ENCODE results near the gene TRAF4. TPM values are rescaled to one million over a fixed set of nuclear protein-coding genes. Genes with fewer than 3 reads are reported as not detected.
"Not testable (repeated sequence)": the region's sequence is repeated elsewhere in the genome, so short reads cannot be mapped to it uniquely, and the experiment has no call there.

TRAF4 gene
- total RNA-seq, 1 experiment from 2014 or later = 268 TPM

DNA sequence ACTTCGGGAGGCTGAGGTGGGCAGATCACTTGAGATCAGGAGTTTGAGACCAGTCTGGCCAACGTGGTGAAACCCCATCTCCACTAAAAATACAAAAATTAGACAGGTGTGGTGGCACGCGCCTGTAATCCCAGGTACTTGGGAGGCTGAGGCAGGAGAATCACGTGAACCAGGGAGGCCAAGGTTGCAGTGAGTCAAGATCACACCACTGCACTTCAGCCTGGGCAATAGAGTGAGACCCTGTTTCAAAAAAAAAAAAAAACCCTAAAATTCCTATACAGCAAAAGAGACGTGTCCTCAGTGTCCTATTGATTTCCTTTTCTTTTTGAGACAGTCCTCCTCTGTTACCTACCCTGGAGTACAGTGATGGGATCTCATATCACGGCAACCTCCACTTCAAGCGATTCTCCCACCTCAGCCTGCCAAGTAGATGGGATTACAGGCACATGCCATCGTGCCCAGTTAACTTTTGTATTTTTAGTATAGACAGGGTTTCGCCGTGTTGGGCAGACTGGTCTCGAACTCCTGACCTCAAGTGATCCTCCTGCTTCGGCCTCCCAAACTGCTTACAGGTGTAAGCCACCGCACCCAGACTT, 51.1 kb downstream of the TRAF4 start:
- H3K4me3 Mint-ChIP-seq; ATAC-seq; POLR2A ChIA-PET; H3K4me1 Mint-ChIP-seq; H3K9me3 Mint-ChIP-seq; H3K27me3 Mint-ChIP-seq (ENCODE audit: low read depth); DNase-seq (ENCODE audit: low spot score): not testable (repeated sequence)
- CTCF ChIA-PET = interaction anchor here (0.6 kb wide), 1 partner anchor 34 kb away, joined by 3 read pairs; no protein-coding TSS in a partner anchor
- peak overlapping the region; percentile 57; the same call in 1 of the 2 replicates for H3K27ac Mint-ChIP-seq
- peak; percentile 44; the same call in 1 of the 2 replicates for TF ChIP-seq ZNF121 (CRISPR knock-in tag; IDR thresholded peaks at IDR 0.05)
- H3K36me3 Mint-ChIP-seq = peaks cover 15% of the 10 kb centered on the region

DNA sequence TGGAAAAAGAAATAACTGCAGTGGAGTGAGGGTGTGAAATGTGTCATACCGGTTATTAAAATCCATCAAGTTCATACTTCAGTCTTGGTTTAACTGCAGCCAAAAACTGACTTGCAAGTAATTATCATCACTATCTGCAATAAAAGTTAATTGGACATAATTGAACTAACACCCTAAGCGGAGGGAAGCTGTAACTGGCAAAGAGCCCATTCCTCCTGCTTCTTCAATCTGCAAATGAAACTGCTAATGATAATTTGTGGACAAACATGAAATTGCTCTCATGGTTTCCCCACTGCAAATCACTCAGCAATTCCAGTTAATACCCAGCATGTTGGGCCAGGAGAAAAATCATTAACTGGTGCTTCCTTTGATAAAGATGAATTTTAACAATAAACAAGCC, 52.3 kb downstream of the TRAF4 start:
- Mint-ChIP-seq H3K27ac (no peak overlapping the region), H3K9me3 (no peaks in the 10 kb centered on the region), H3K36me3 (peaks cover 15% of the 10 kb centered on the region), H3K4me1 (0 out of 2 replicates have a peak, but pooled peaks cover 2% of the 10 kb centered on the region), H3K27me3 (ENCODE audit: low read depth) (no peaks in the 10 kb centered on the region), H3K4me3 (no peak overlapping the region)
- TF ChIP-seq ZNF263 (CRISPR knock-in tag; IDR thresholded peaks at IDR 0.05; ENCODE audit: low read depth) = no peak
- no peak for TF ChIP-seq GRHL2 (CRISPR knock-in tag; IDR thresholded peaks at IDR 0.05; ENCODE audit: insufficient replicate concordance, severe bottlenecking)
- TF ChIP-seq CREM (CRISPR knock-in tag; IDR thresholded peaks at IDR 0.05) = no peak
- TF ChIP-seq FOXJ3 (CRISPR knock-in tag; IDR thresholded peaks at IDR 0.05; ENCODE audit: borderline replicate concordance) = no peak
- TF ChIP-seq, protein P1, sequence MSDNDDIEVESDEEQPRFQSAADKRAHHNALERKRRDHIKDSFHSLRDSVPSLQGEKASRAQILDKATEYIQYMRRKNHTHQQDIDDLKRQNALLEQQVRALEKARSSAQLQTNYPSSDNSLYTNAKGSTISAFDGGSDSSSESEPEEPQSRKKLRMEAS (CRISPR knock-in tag; IDR thresholded peaks at IDR 0.05) = no peak
- TF ChIP-seq, protein P2, sequence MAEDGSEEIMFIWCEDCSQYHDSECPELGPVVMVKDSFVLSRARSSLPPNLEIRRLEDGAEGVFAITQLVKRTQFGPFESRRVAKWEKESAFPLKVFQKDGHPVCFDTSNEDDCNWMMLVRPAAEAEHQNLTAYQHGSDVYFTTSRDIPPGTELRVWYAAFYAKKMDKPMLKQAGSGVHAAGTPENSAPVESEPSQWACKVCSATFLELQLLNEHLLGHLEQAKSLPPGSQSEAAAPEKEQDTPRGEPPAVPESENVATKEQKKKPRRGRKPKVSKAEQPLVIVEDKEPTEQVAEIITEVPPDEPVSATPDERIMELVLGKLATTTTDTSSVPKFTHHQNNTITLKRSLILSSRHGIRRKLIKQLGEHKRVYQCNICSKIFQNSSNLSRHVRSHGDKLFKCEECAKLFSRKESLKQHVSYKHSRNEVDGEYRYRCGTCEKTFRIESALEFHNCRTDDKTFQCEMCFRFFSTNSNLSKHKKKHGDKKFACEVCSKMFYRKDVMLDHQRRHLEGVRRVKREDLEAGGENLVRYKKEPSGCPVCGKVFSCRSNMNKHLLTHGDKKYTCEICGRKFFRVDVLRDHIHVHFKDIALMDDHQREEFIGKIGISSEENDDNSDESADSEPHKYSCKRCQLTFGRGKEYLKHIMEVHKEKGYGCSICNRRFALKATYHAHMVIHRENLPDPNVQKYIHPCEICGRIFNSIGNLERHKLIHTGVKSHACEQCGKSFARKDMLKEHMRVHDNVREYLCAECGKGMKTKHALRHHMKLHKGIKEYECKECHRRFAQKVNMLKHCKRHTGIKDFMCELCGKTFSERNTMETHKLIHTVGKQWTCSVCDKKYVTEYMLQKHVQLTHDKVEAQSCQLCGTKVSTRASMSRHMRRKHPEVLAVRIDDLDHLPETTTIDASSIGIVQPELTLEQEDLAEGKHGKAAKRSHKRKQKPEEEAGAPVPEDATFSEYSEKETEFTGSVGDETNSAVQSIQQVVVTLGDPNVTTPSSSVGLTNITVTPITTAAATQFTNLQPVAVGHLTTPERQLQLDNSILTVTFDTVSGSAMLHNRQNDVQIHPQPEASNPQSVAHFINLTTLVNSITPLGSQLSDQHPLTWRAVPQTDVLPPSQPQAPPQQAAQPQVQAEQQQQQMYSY (CRISPR knock-in tag; IDR thresholded peaks at IDR 0.05) = no peak
- TF ChIP-seq GTF2I (CRISPR knock-in tag; conservative IDR thresholded peaks at IDR 0.05) = no peak
- TF ChIP-seq NR2C2 (CRISPR knock-in tag; IDR thresholded peaks at IDR 0.05) = no peak
- no peak for TF ChIP-seq FOXK1 (CRISPR knock-in tag; IDR thresholded peaks at IDR 0.05)
- TF ChIP-seq JAZF1 (CRISPR knock-in tag; IDR thresholded peaks at IDR 0.05) = no peak
- TF ChIP-seq TEAD4 (CRISPR knock-in tag; IDR thresholded peaks at IDR 0.05) = no peak
- TF ChIP-seq, protein P3, sequence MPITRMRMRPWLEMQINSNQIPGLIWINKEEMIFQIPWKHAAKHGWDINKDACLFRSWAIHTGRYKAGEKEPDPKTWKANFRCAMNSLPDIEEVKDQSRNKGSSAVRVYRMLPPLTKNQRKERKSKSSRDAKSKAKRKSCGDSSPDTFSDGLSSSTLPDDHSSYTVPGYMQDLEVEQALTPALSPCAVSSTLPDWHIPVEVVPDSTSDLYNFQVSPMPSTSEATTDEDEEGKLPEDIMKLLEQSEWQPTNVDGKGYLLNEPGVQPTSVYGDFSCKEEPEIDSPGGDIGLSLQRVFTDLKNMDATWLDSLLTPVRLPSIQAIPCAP (CRISPR knock-in tag; IDR thresholded peaks at IDR 0.05) = no peak
- POLR2A ChIA-PET = no interaction called here
- CTCF ChIA-PET = no interaction called here
- DNase-seq (ENCODE audit: low spot score) (no peak), ATAC-seq (no peak)

Other genes starting within 250 kb of the TRAF4 start
- not detected in 3 replicates for gene FOXN1, start 237.7 kb upstream of the TRAF4 start, total RNA-seq (2021)
- 53.3 to 59.6 TPM (median 54.6 TPM) in 3 replicates for gene UNC119, start 191.4 kb upstream of the TRAF4 start, total RNA-seq (2021)
- 50.6 to 55.0 TPM (median 54.6 TPM) in 3 replicates for gene PIGS, start 172.5 kb upstream of the TRAF4 start, total RNA-seq (2021)
- 73.5 to 95.7 TPM (median 94.2 TPM) in 3 replicates for gene ALDOC, start 167.1 kb upstream of the TRAF4 start, total RNA-seq (2021)
- 120 to 146 TPM (median 125 TPM) in 3 replicates for gene SPAG5, start 145.0 kb upstream of the TRAF4 start, total RNA-seq (2021)
- 23.7 to 28.0 TPM (median 25.6 TPM) in 3 replicates for gene RSKR, start 129.8 kb upstream of the TRAF4 start, total RNA-seq (2021)
- 111 to 139 TPM (median 116 TPM) in 3 replicates for gene BLTP2, start 98.9 kb upstream of the TRAF4 start, total RNA-seq (2021)
- 44.4 to 49.4 TPM (median 45.9 TPM) in 3 replicates for gene SDF2, start 82.1 kb upstream of the TRAF4 start, total RNA-seq (2021)
- 49.1 to 61.3 TPM (median 54.5 TPM) in 3 replicates for gene SUPT6H, start 81.8 kb upstream of the TRAF4 start, total RNA-seq (2021)
- 28.4 to 33.9 TPM (median 31.7 TPM) in 3 replicates for gene PROCA1, start 32.1 kb upstream of the TRAF4 start, total RNA-seq (2021)
- 153 to 181 TPM (median 162 TPM) in 3 replicates for gene RAB34, start 26.1 kb upstream of the TRAF4 start, total RNA-seq (2021)
- gene RPL23A, start 24.0 kb upstream of the TRAF4 start, total RNA-seq (2021) = 1,832 to 2,055 TPM (median 2,048 TPM) in 3 replicates
- gene TLCD1, start 17.8 kb upstream of the TRAF4 start, total RNA-seq (2021) = 36.0 to 41.2 TPM (median 36.5 TPM) in 3 replicates
- 17.9 to 25.0 TPM (median 18.6 TPM) in 3 replicates for gene NEK8, start 15.2 kb upstream of the TRAF4 start, total RNA-seq (2021)
- 86.6 to 94.6 TPM (median 91.5 TPM) in 3 replicates for gene FAM222B, start 98.8 kb downstream of the TRAF4 start, total RNA-seq (2021)
- 70.1 to 77.0 TPM (median 72.0 TPM) in 3 replicates for gene ERAL1, start 111.0 kb downstream of the TRAF4 start, total RNA-seq (2021)
- 139 to 153 TPM (median 144 TPM) in 3 replicates for gene FLOT2, start 153.7 kb downstream of the TRAF4 start, total RNA-seq (2021)
- gene DHRS13, start 159.1 kb downstream of the TRAF4 start, total RNA-seq (2021) = 26.5 to 29.5 TPM (median 28.5 TPM) in 3 replicates
- 57.7 to 69.8 TPM (median 61.3 TPM) in 3 replicates for gene PHF12, start 207.5 kb downstream of the TRAF4 start, total RNA-seq (2021)

All from WTC11 (cell line).